Measurements from ENCODE around the gene AAMP.

AAMP gene

DNA sequence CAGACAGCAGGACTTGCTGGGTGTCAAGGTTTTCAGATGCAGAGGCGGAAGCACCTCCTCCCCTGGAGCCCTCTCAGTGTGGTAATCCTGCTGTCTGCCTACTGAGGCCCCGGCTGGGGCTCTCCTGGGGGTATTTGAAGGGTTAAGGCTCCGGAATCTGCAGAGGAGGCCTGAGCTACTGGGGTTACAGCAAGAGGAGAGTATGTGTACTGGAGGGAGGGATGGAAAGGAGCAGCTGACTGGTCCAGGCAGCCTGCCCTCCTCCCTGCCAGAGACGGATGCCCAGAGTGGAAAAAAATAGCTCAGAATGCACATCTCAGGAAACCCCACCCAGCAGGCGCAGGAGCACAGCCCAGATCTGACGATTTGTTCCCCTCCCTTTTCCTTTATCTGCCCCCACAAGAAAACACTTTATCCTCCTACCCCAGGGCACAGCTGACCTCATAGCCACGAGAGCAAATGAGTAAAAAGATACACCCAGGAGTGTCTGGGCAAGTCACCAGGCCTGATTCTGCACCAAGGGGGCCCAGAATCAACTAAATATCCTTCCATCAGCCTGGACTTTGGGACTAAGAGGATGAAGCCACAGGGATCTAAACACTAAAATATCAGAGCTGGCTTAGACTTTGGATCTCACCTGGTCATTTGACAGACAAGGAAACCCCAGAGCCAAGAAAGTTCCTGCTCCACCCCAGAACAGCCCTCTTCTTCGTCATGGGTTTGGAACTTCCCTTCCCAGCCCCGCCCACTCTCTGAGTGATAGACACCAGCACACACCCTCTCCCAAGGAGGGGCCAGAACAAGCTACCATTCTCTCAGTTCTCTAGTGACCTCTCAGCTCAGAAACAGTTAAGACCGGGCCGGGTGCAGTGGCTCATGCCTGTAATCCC lies 16.9 kb upstream of the AAMP start:
- H3K9me3 ChIP-seq: no peaks in the 10 kb centered on the region
- no peaks in the 10 kb centered on the region for H3K27me3 ChIP-seq
- H3K36me3 ChIP-seq: peaks cover 30% of the 10 kb centered on the region
- H3K27ac ChIP-seq: peak overlapping the region; percentile 96
- H3K4me1 ChIP-seq (ENCODE audit: control insufficient read depth in 1 of 2, insufficient read depth in 1 of 2, low read depth in 1 of 2, low read length in 1 of 2): peaks cover 68% of the 10 kb centered on the region in 2 experiments
- TF ChIP-seq, protein P1, sequence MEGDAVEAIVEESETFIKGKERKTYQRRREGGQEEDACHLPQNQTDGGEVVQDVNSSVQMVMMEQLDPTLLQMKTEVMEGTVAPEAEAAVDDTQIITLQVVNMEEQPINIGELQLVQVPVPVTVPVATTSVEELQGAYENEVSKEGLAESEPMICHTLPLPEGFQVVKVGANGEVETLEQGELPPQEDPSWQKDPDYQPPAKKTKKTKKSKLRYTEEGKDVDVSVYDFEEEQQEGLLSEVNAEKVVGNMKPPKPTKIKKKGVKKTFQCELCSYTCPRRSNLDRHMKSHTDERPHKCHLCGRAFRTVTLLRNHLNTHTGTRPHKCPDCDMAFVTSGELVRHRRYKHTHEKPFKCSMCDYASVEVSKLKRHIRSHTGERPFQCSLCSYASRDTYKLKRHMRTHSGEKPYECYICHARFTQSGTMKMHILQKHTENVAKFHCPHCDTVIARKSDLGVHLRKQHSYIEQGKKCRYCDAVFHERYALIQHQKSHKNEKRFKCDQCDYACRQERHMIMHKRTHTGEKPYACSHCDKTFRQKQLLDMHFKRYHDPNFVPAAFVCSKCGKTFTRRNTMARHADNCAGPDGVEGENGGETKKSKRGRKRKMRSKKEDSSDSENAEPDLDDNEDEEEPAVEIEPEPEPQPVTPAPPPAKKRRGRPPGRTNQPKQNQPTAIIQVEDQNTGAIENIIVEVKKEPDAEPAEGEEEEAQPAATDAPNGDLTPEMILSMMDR (IDR thresholded peaks at IDR 0.05): no peak
- peak overlapping the region; percentile 41 to 59 for H3K4me3 ChIP-seq (ENCODE audit: low read depth in 1 of 2, low read length in 1 of 2)

GRCh38 chr2:218285604-218286003 lies 15.7 kb upstream of the AAMP start:
- Histone ChIP-seq H3K27ac (peak overlapping the region; percentile 96), H3K4me1 (ENCODE audit: control insufficient read depth in 1 of 2, insufficient read depth in 1 of 2, low read depth in 1 of 2, low read length in 1 of 2) (peaks cover 56% of the 10 kb centered on the region in 2 experiments), H3K27me3 (no peaks in the 10 kb centered on the region), H3K9me3 (no peaks in the 10 kb centered on the region), H3K4me3 (ENCODE audit: low read depth in 1 of 2, low read length in 1 of 2) (no peak overlapping the region), H3K36me3 (peaks cover 42% of the 10 kb centered on the region)
- TF ChIP-seq, protein P1 (IDR thresholded peaks at IDR 0.05): no peak

DNA sequence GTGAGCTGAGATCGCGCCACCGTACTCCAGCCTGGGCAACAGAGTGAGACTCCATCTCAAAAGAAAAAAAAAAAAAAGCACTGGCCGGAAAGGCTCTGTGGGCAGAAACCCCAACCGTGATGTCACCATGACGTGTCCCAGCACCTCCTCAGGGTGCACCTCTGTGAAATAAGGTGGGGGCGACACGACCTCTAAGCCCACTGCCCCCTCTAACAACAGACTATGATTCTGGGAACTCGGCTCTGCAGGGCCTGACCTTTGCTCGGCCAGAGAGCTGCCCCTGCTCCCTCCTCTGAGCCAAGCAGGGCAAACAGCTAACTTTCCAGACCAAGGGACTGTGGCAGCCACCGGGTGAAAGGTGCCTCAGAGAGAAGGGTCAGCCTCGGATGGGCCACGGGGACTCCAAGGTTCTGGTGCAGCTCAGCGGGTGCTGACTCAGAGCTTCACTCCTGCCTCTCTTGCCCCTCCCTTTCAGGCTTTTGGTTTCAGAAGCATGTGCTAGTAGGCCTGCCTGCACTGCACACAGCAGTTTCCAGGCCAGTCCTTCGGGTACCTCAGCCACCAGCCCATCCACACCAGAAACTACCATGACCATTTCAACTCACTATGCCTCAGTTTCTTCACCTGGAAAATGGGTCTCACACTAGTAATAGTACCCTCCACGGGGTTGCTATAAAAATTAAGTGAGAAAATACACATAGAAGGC lies 14.3 kb upstream of the AAMP start:
- Histone ChIP-seq H3K4me1 (ENCODE audit: control insufficient read depth in 1 of 2, insufficient read depth in 1 of 2, low read depth in 1 of 2, low read length in 1 of 2) (peaks cover 43% of the 10 kb centered on the region in 2 experiments), H3K36me3 (peaks cover 56% of the 10 kb centered on the region), H3K27me3 (no peaks in the 10 kb centered on the region), H3K4me3 (ENCODE audit: low read depth in 1 of 2, low read length in 1 of 2) (no peak overlapping the region), H3K9me3 (no peaks in the 10 kb centered on the region), H3K27ac (peak overlapping the region; percentile 1)
- TF ChIP-seq, protein P1 (IDR thresholded peaks at IDR 0.05): no peak

DNA sequence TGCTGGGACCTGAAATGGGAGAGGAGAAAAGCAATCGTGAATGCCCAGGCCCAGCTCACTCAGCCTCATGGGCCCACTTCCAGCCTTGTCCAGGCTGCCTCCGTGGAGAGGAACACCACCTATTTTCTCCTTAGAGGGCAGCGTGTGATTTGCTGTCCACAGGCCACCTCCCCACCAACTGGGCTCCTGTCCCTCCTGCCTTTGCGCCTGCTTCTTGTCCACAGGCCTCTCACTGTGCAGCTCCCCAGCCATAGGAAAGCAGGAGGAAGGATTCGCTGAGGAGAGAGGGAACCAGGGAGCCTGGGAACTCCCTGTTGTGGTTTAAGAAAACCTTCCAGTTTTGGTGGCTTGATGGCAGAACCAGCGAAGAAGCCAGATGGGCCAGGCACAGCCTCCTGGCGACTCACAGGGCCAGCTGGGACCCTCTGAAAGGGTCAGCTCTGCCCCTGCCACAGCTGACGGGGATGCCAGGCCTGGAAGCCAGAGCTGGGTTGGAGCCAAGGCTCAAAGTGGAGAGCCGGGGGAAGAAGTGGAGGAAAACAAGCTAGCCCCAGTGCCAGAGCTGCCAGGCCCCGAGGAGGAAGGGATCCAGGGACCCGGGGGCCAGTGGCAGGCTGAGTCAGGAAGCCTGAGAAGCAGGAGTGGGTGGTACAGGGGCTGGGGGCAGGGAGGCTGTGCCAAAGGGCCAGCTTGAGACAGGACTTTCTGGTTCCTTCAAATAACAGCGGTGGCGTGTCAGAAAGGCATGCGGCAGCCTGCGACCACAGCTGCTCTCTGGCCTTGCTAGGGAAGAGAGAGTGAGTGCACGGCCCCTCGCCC lies 12.4 kb upstream of the AAMP start:
- no peaks in the 10 kb centered on the region for H3K27me3 ChIP-seq
- H3K27ac ChIP-seq: peak overlapping the region; percentile 2
- no peak overlapping the region for H3K4me3 ChIP-seq (ENCODE audit: low read depth in 1 of 2, low read length in 1 of 2)
- peaks cover 75% of the 10 kb centered on the region for H3K36me3 ChIP-seq
- peaks cover 24% of the 10 kb centered on the region in 2 experiments for H3K4me1 ChIP-seq (ENCODE audit: control insufficient read depth in 1 of 2, insufficient read depth in 1 of 2, low read depth in 1 of 2, low read length in 1 of 2)
- TF ChIP-seq, protein P1 (IDR thresholded peaks at IDR 0.05): no peak
- H3K9me3 ChIP-seq: no peaks in the 10 kb centered on the region

DNA sequence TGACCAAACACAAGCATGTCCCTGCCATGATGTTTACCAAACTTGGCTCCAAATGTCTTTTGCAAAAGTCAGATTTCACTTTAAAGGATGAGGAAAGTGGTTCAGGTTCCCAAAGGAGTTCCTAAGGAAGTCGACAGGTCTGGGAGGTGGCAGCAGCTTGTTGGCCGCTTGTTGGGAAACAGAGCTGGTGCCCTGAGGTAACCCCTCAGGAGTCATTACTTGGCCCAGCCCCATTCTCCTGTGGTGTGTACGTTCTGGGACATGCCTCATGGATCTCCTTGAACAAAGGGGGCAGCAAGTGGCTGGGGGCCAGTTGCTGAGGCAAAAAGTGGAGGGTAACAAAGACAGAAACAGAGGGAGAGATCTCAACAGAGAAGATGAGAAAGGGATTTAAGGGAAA lies 11.5 kb upstream of the AAMP start:
- Histone ChIP-seq H3K27ac (no peak overlapping the region), H3K4me1 (ENCODE audit: control insufficient read depth in 1 of 2, insufficient read depth in 1 of 2, low read depth in 1 of 2, low read length in 1 of 2) (peaks cover 14 to 17% of the 10 kb centered on the region in 2 experiments), H3K9me3 (no peaks in the 10 kb centered on the region), H3K4me3 (ENCODE audit: low read depth in 1 of 2, low read length in 1 of 2) (no peak overlapping the region), H3K36me3 (peaks cover 84% of the 10 kb centered on the region), H3K27me3 (no peaks in the 10 kb centered on the region)
- TF ChIP-seq, protein P1 (IDR thresholded peaks at IDR 0.05): no peak
